Neural progenitor cell (in vitro differentiated cells): ENCODE data around the gene GPR87. TPM values are rescaled to one million over a fixed set of nuclear protein-coding genes. Genes with fewer than 3 reads are reported as not detected.

ENCODE experiments used
- DNase-seq: peaks from one replicate; pipeline ENCODE4 v3.0.0-alpha.2; 2016; ENCODE audit warnings: low spot score
- H2AFZ ChIP-seq: fragments of 200-600 bp; sonication (generic); replicated peaks from 2 replicates; pipeline ENCODE4 v1.6.1; 2016; ENCODE audit warnings: antibody characterized with exemption
- H3F3A ChIP-seq: fragments of 200-600 bp; sonication (generic); 2 replicates; pipeline ENCODE4 v1.6.1; 2016; ENCODE audit warnings: antibody characterized with exemption, low read depth
- H3K27ac ChIP-seq: fragments of 200-600 bp; sonication (generic); 2 replicates; pipeline ENCODE4 v1.5.1; 2016; ENCODE audit warnings: mild to moderate bottlenecking
- H3K27me3 ChIP-seq: fragments of 200-600 bp; sonication (generic); 2 replicates; pipeline ENCODE4 v1.6.1; 2016; ENCODE audit warnings: mild to moderate bottlenecking, moderate library complexity
- H3K36me3 ChIP-seq: fragments of 200-600 bp; sonication (generic); 2 replicates; pipeline ENCODE4 v1.5.1; 2016
- H3K4me1 ChIP-seq: fragments of 200-600 bp; sonication (generic); 2 replicates; pipeline ENCODE4 v1.6.1; 2016; ENCODE audit warnings: mixed run types
- H3K4me2 ChIP-seq: fragments of 200-600 bp; sonication (generic); 2 replicates; pipeline ENCODE4 v1.6.1; 2016
- H3K4me3 ChIP-seq: fragments of 200-600 bp; sonication (generic); 2 replicates; pipeline ENCODE4 v1.5.1; 2016
- H3K79me2 ChIP-seq: fragments of 200-600 bp; sonication (generic); 2 replicates; pipeline ENCODE4 v1.6.1; 2016; ENCODE audit warnings: low read depth
- H3K9ac ChIP-seq: fragments of 200-600 bp; sonication (generic); 2 replicates; pipeline ENCODE4 v1.6.1; 2016
- H3K9me3 ChIP-seq: fragments of 200-600 bp; sonication (generic); 2 replicates; pipeline ENCODE4 v1.5.1; 2016; ENCODE audit warnings: low read depth
- H4K20me1 ChIP-seq: fragments of 200-600 bp; sonication (generic); 2 replicates; pipeline ENCODE4 v1.6.1; 2016; ENCODE audit warnings: low read depth
- H3K27ac Mint-ChIP-seq: 3 replicates; pipeline ENCODE4 v1.8.0; 2021; ENCODE audit warnings: mixed read lengths
- H3K27me3 Mint-ChIP-seq: 2 replicates; pipeline ENCODE4 v1.8.0; 2022; ENCODE audit warnings: low read depth, mild to moderate bottlenecking, inconsistent platforms, moderate library complexity, mixed read lengths; ENCODE audit not compliant: insufficient read depth
- H3K36me3 Mint-ChIP-seq: 3 replicates; pipeline ENCODE4 v1.8.0; 2021; ENCODE audit warnings: mixed read lengths
- H3K4me1 Mint-ChIP-seq: 3 replicates; pipeline ENCODE4 v1.8.0; 2021; ENCODE audit warnings: mixed read lengths
- H3K4me3 Mint-ChIP-seq: 3 replicates; pipeline ENCODE4 v1.8.0; 2021; ENCODE audit warnings: mild to moderate bottlenecking, moderate library complexity, mixed read lengths
- H3K9me3 Mint-ChIP-seq: 3 replicates; pipeline ENCODE4 v1.8.0; 2020; ENCODE audit warnings: mixed read lengths
- CTCF ChIP-seq: fragments of 200-600 bp; sonication (generic); IDR thresholded peaks from 2 replicates; pipeline ENCODE4 v1.5.1; 2017; ENCODE audit warnings: antibody characterized with exemption, mild to moderate bottlenecking
- EZH2 ChIP-seq: fragments of 200-600 bp; sonication (generic); IDR thresholded peaks from 2 replicates; pipeline ENCODE4 v1.6.1; 2017; ENCODE audit warnings: antibody characterized with exemption, mild to moderate bottlenecking, moderate library complexity
- EZH2phosphoT487 ChIP-seq: fragments of 200-600 bp; sonication (generic); IDR thresholded peaks from 2 replicates; pipeline ENCODE4 v1.6.1; 2017; ENCODE audit warnings: antibody characterized with exemption
- total RNA-seq: library from RNA; depleted of rRNA; stranded (reverse); fragments of >200 nt; gene quantifications from 2 replicates; pipeline ENCODE4 v1.2.3, GENCODE V29; 2015; ENCODE audit warnings: low replicate concordance

The GPR87 gene
- total RNA-seq, 1 donor from 2014 or later, result not detected

GRCh38 chr3:151318991-151319390 is 2.4 kb upstream of the GPR87 start:
- no peak overlapping the region for H3K27ac Mint-ChIP-seq
- Histone ChIP-seq H3K9ac (no peak overlapping the region), H3F3A (no peaks in the 10 kb centered on the region), H4K20me1 (no peaks in the 10 kb centered on the region), H3K27me3 (no peaks in the 10 kb centered on the region), H3K79me2 (no peaks in the 10 kb centered on the region), H3K36me3 (no peaks in the 10 kb centered on the region), H3K4me1 (peaks cover 8% of the 10 kb centered on the region), H3K9me3 (no peaks in the 10 kb centered on the region), H3K4me2 (no peak overlapping the region), H3K4me3 (no peak overlapping the region), H2AFZ (no peak overlapping the region), H3K27ac (no peak overlapping the region)
- H3K4me1 Mint-ChIP-seq, result peaks cover 3% of the 10 kb centered on the region
- no peaks in the 10 kb centered on the region for H3K9me3 Mint-ChIP-seq
- no peaks in the 10 kb centered on the region for H3K27me3 Mint-ChIP-seq
- no peak for DNase-seq
- no peaks in the 10 kb centered on the region for H3K36me3 Mint-ChIP-seq
- no peak overlapping the region for H3K4me3 Mint-ChIP-seq
- no peak for TF ChIP-seq CTCF
- TF ChIP-seq EZH2phosphoT487, result no peak
- TF ChIP-seq EZH2, result no peak

DNA sequence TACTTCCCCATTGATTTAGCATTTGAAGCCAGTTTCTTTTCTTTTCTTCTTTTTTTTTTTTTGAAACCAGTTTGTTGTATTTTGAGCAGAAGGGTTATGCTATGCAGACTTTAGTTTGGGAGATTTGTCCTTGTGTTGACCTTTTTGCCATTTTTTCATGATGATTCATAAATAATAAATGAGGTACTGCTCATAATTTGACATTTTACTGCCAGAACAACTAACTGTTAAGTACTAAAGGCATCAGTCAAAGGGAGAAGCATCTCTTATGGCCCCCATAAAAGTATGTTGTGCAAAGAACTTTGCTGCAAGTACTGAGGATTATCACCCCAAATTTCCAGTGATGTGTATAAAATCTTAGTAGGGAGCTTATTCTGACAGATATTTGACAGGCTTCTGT is 1.7 kb upstream of the GPR87 start:
- H3K36me3 ChIP-seq, result no peaks in the 10 kb centered on the region
- no peaks in the 10 kb centered on the region for H3K36me3 Mint-ChIP-seq
- no peaks in the 10 kb centered on the region for H4K20me1 ChIP-seq
- H3K9me3 ChIP-seq, result no peaks in the 10 kb centered on the region
- H2AFZ ChIP-seq, result no peak overlapping the region
- no peaks in the 10 kb centered on the region for H3K27me3 Mint-ChIP-seq
- no peaks in the 10 kb centered on the region for H3K9me3 Mint-ChIP-seq
- H3K27ac ChIP-seq, result no peak overlapping the region
- no peak for DNase-seq
- no peak overlapping the region for H3K9ac ChIP-seq
- H3K4me1 ChIP-seq, result peaks cover 8% of the 10 kb centered on the region
- no peak overlapping the region for H3K27ac Mint-ChIP-seq
- TF ChIP-seq EZH2phosphoT487 (no peak), CTCF (no peak), EZH2 (no peak)
- no peaks in the 10 kb centered on the region for H3F3A ChIP-seq
- H3K4me2 ChIP-seq, result no peak overlapping the region
- no peak overlapping the region for H3K4me3 Mint-ChIP-seq
- no peaks in the 10 kb centered on the region for H3K27me3 ChIP-seq
- no peak overlapping the region for H3K4me3 ChIP-seq
- H3K79me2 ChIP-seq, result no peaks in the 10 kb centered on the region
- H3K4me1 Mint-ChIP-seq, result peaks cover 3% of the 10 kb centered on the region

DNA sequence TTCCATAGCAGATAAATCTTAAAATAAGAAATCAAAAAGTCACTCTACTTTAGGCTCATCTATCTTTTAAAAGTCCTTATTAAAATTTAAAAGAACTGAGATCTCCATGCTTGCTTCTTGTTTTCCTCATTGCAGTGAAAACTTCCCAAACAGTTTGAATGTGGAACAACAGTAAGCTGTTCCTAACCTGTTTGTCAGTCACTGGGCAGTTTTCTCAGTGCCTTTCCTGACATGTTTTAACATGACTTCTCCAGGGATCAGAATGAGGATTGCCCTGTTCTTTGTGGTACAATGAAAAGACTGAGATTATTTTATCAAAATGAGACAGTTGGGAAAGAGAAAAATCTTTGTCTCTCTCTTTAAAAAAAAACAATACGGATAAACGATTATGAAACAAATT is 774 bp downstream of the GPR87 start:
- H3K79me2 ChIP-seq, result no peaks in the 10 kb centered on the region
- Mint-ChIP-seq H3K27me3 (no peaks in the 10 kb centered on the region), H3K4me1 (peaks cover 3% of the 10 kb centered on the region), H3K27ac (no peak overlapping the region), H3K9me3 (no peaks in the 10 kb centered on the region), H3K4me3 (no peak overlapping the region), H3K36me3 (no peaks in the 10 kb centered on the region)
- H2AFZ ChIP-seq, result no peak overlapping the region
- H3K9me3 ChIP-seq, result no peaks in the 10 kb centered on the region
- no peak for DNase-seq
- no peak for TF ChIP-seq EZH2phosphoT487
- TF ChIP-seq CTCF, result no peak
- no peak for TF ChIP-seq EZH2
- no peak overlapping the region for H3K27ac ChIP-seq
- no peaks in the 10 kb centered on the region for H4K20me1 ChIP-seq
- no peak overlapping the region for H3K4me3 ChIP-seq
- no peaks in the 10 kb centered on the region for H3F3A ChIP-seq
- H3K4me2 ChIP-seq, result no peak overlapping the region
- peaks cover 8% of the 10 kb centered on the region for H3K4me1 ChIP-seq
- H3K9ac ChIP-seq, result no peak overlapping the region
- H3K27me3 ChIP-seq, result no peaks in the 10 kb centered on the region
- no peaks in the 10 kb centered on the region for H3K36me3 ChIP-seq

DNA sequence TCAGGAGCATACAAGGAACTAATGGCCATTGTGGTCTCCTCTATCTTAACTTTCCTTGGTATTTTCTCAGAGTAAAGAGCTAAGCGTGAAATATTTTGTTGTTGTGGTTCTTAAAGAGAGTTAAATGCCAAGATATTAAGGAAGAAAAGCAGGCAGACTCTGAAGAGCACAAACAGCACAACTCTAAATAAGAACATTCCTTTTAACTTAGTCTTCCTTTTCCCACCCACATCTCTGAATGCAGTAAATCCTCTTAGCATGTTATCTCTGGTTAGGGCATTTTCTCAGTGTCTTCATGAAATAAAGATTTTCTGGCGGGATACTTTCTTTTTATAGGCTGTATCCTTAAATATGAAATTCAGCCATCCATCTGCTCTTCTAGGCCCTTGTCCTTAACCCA is 1.5 kb downstream of the GPR87 start:
- H3K4me1 Mint-ChIP-seq, result peaks cover 3% of the 10 kb centered on the region
- Histone ChIP-seq H3K27me3 (no peaks in the 10 kb centered on the region), H3K79me2 (no peaks in the 10 kb centered on the region), H3K9ac (no peak overlapping the region), H3K4me3 (no peak overlapping the region), H3K4me2 (no peak overlapping the region), H3K9me3 (no peaks in the 10 kb centered on the region), H2AFZ (no peak overlapping the region), H4K20me1 (no peaks in the 10 kb centered on the region), H3K4me1 (peaks cover 8% of the 10 kb centered on the region), H3K36me3 (no peaks in the 10 kb centered on the region), H3K27ac (peak overlapping the region; percentile 5), H3F3A (no peaks in the 10 kb centered on the region)
- H3K27ac Mint-ChIP-seq, result no peak overlapping the region
- H3K36me3 Mint-ChIP-seq, result no peaks in the 10 kb centered on the region
- H3K9me3 Mint-ChIP-seq, result no peaks in the 10 kb centered on the region
- H3K27me3 Mint-ChIP-seq, result no peaks in the 10 kb centered on the region
- no peak for DNase-seq
- no peak overlapping the region for H3K4me3 Mint-ChIP-seq
- no peak for TF ChIP-seq EZH2
- TF ChIP-seq EZH2phosphoT487, result no peak
- TF ChIP-seq CTCF, result no peak
